ENCODE data around the gene TEN1. TPM values are rescaled to one million over a fixed set of nuclear protein-coding genes. Genes with fewer than 3 reads are reported as not detected.

The TEN1 gene
- total and polyA plus RNA-seq, 2 of the 13 experiments (the other 11 are each of a cell fraction or from before 2014, with no cell fraction given) = 18.0 to 21.3 TPM

- no peak; the same call in 1 of the 2 replicates for TF ChIP-seq MLXIP (CRISPR knock-in tag; IDR thresholded peaks at IDR 0.05; ENCODE audit: borderline replicate concordance)
- TF ChIP-seq ARNTL (CRISPR knock-in tag; IDR thresholded peaks at IDR 0.05) = no peak
- TF ChIP-seq ZNF580 (CRISPR knock-in tag; IDR thresholded peaks at IDR 0.05; ENCODE audit: borderline replicate concordance, low read depth) = peak; percentile 64; the same call in 1 of the 2 replicates
- TF ChIP-seq ARID2 (CRISPR knock-in tag; IDR thresholded peaks at IDR 0.05; ENCODE audit: borderline replicate concordance) = no peak
- TF ChIP-seq U2AF2 (IDR thresholded peaks at IDR 0.05; ENCODE audit: low read depth, low read length) = no peak
- TF ChIP-seq ZNF431 (CRISPR knock-in tag; IDR thresholded peaks at IDR 0.05; ENCODE audit: borderline replicate concordance, low read depth) = peak; percentile 55; the same call in 1 of the 2 replicates
- no peak for TF ChIP-seq ZSCAN20 (CRISPR knock-in tag; IDR thresholded peaks at IDR 0.05; ENCODE audit: borderline replicate concordance)
- peak; percentile 70 for TF ChIP-seq MIXL1 (CRISPR knock-in tag; IDR thresholded peaks at IDR 0.05)
- peak; percentile 96 for TF ChIP-seq ZNF549 (CRISPR knock-in tag; IDR thresholded peaks at IDR 0.05)
- peak; percentile 80 for TF ChIP-seq XRCC5 (optimal IDR thresholded peaks at IDR 0.05; ENCODE audit: low read length)
- TF ChIP-seq SP140L (CRISPR knock-in tag; IDR thresholded peaks at IDR 0.05; ENCODE audit: borderline replicate concordance) = no peak
- no peak for TF ChIP-seq PLSCR1 (CRISPR knock-in tag; IDR thresholded peaks at IDR 0.05; ENCODE audit: borderline replicate concordance)
- no peak for TF ChIP-seq E2F1 (CRISPR knock-in tag; IDR thresholded peaks at IDR 0.05)
- peak; percentile 41; the same call in 1 of the 2 replicates for TF ChIP-seq RXRB (CRISPR knock-in tag; IDR thresholded peaks at IDR 0.05; ENCODE audit: borderline replicate concordance)
- TF ChIP-seq ZNF337 (CRISPR knock-in tag; IDR thresholded peaks at IDR 0.05; ENCODE audit: borderline replicate concordance, low read depth) = no peak
- TF ChIP-seq HNF1A (IDR thresholded peaks at IDR 0.05; ENCODE audit: low read depth) = no peak
- TF ChIP-seq HNF1A (CRISPR knock-in tag; IDR thresholded peaks at IDR 0.05; ENCODE audit: borderline replicate concordance) = no peak
- TF ChIP-seq ZNF720 (CRISPR knock-in tag; IDR thresholded peaks at IDR 0.05) = no peak
- TF ChIP-seq SIX4 (CRISPR knock-in tag; IDR thresholded peaks at IDR 0.05) = no peak
- no peak for TF ChIP-seq ZFP82 (CRISPR knock-in tag; IDR thresholded peaks at IDR 0.05; ENCODE audit: borderline replicate concordance)
- peak; percentile 63; the same call in 1 of the 2 replicates for TF ChIP-seq ZNF891 (CRISPR knock-in tag; IDR thresholded peaks at IDR 0.05)
These were observed 53.2 kb downstream of the TEN1 start (continued) for GRCh38 chr17:76032073-76032779.

Measured in HepG2 (cell line).